ENCODE measurements around the gene FAM83C. TPM values are rescaled to one million over a fixed set of nuclear protein-coding genes. Genes with fewer than 3 reads are reported as not detected.

The FAM83C gene
- total and polyA plus RNA-seq, 10 of the 15 experiments (the other 5 are each of a cell fraction or from before 2014, with no cell fraction given) = not detected

- no peak overlapping the region for H3K27ac ChIP-seq (ENCODE audit: control insufficient read depth, insufficient read depth)
- FAIRE-seq (no peak), DNase-seq (ENCODE audit: low read depth, low spot score) (no peak), ATAC-seq (no peak)
- TF ChIP-seq RELB (IDR thresholded peaks at IDR 0.05; ENCODE audit: low read depth) = no peak
- no peak for TF ChIP-seq SPI1 (IDR thresholded peaks at IDR 0.05; ENCODE audit: borderline replicate concordance, insufficient read depth, low read depth, low read length)
- no peak for TF ChIP-seq EP300 (IDR thresholded peaks at IDR 0.05; ENCODE audit: borderline replicate concordance in 1 of 2, control insufficient read depth in 1 of 2, low read depth in 2 of 2, low read length in 2 of 2)
- no peak for TF ChIP-seq ZNF217 (IDR thresholded peaks at IDR 0.05)
- TF ChIP-seq NFIC (IDR thresholded peaks at IDR 0.05; ENCODE audit: low read depth, low read length) = no peak
- TF ChIP-seq CBX5 (IDR thresholded peaks at IDR 0.05; ENCODE audit: low read depth) = no peak
- no peak for TF ChIP-seq ZNF207 (IDR thresholded peaks at IDR 0.05; ENCODE audit: borderline replicate concordance)
- no peak for TF ChIP-seq ZNF687 (IDR thresholded peaks at IDR 0.05)
- TF ChIP-seq STAT1 (conservative IDR thresholded peaks at IDR 0.05) = no peak
- no peak for TF ChIP-seq CTCF (IDR thresholded peaks at IDR 0.05 in 2 of 3, conservative IDR thresholded peaks at IDR 0.05 in 1 of 3; ENCODE audit: control insufficient read depth in 2 of 3, extremely low read depth in 1 of 3, insufficient read depth in 1 of 3, low read depth in 3 of 3, low read length in 3 of 3)
- TF ChIP-seq NFXL1 (IDR thresholded peaks at IDR 0.05; ENCODE audit: borderline replicate concordance) = no peak
- no peak for TF ChIP-seq SIX5 (IDR thresholded peaks at IDR 0.05; ENCODE audit: low read depth, low read length, severe bottlenecking)
- H2AFZ ChIP-seq (ENCODE audit: control insufficient read depth, low read depth, low read length) = no peak overlapping the region
- peaks cover 11% of the 10 kb centered on the region for H3K4me1 ChIP-seq (ENCODE audit: control insufficient read depth, insufficient read depth, low read length)
- H3K4me3 ChIP-seq = no peak overlapping the region
- SMC1A ChIA-PET (ENCODE audit: uncharacterized antibody, unreplicated experiment) = no interaction called here
- no peak overlapping the region for H3K4me2 ChIP-seq (ENCODE audit: control insufficient read depth, insufficient read depth)
- RAD21 ChIA-PET (ENCODE audit: unreplicated experiment) = no interaction called here
- in situ Hi-C loops (cut with MboI) (no loop called here), intact Hi-C loops (cut with micrococcal nuclease; ENCODE audit: unreplicated experiment) (no loop called here)
- H3K79me2 ChIP-seq (ENCODE audit: control insufficient read depth, insufficient read depth, low read length) = no peaks in the 10 kb centered on the region
- POLR2A ChIA-PET = no interaction called here
- 82% methylated on average over 12 of the region's 12 CpGs for WGBS (ENCODE audit: insufficient coverage, insufficient replicate concordance, low lambda C conversion rate, missing lambda C conversion rate)
- no TSS peak for BruUV-seq (replicated peaks)
- no peaks in the 10 kb centered on the region for H3K27me3 ChIP-seq (replicated peaks in 1 of 2; ENCODE audit: control insufficient read depth in 2 of 2, insufficient read depth in 2 of 2, low read length in 1 of 2)
- no peaks in the 10 kb centered on the region for H4K20me1 ChIP-seq (ENCODE audit: control insufficient read depth, insufficient read depth)
- CTCF ChIA-PET = interaction anchor here (0.6 kb wide), 1 partner anchor 13 kb away, joined by 3 read pairs; no protein-coding TSS in a partner anchor
- no peaks in the 10 kb centered on the region for H3K36me3 ChIP-seq (ENCODE audit: control insufficient read depth in 2 of 2, insufficient read depth in 2 of 2, low read length in 1 of 2)
- H3K9ac ChIP-seq (ENCODE audit: control insufficient read depth, insufficient read depth, low read length) = no peak overlapping the region
- no peaks in the 10 kb centered on the region for H3K9me3 ChIP-seq (replicated peaks; ENCODE audit: control insufficient read depth, insufficient read depth, low read length)
Observed at GRCh38 chr20:35246723-35247122, 45.5 kb downstream of the FAM83C start.
